PC-9 (cell line): ENCODE data around the gene FUT8. TPM values are rescaled to one million over a fixed set of nuclear protein-coding genes. Genes with fewer than 3 reads are reported as not detected.

ENCODE experiments used
- BruUV-seq: library from RNA; stranded (reverse); fragments of 400-500 nt; replicated peaks from 2 replicates; lab custom pipeline; 2021; lab: Mats Ljungman, UMichigan
- CTCF ChIA-PET: fragments of 300-600 bp; sonication (Branson Sonifier 250); formaldehyde crosslinking; loops from one replicate; lab custom pipeline; 2022; ENCODE audit warnings: antibody characterized with exemption; lab: Charles Lee
- POLR2A ChIA-PET: fragments of 300-600 bp; sonication (Branson Sonifier 250); formaldehyde crosslinking; loops from one replicate; lab custom pipeline; 2022; ENCODE audit warnings: antibody characterized with exemption; ENCODE audit not compliant: unreplicated experiment; lab: Charles Lee
- DNase-seq, 2 experiments: peaks; one replicate each; pipeline versions ENCODE4 v3.0.0 to v3.0.0-alpha.2; 2015 to 2022; ENCODE audit warnings: mixed read lengths in 1 of 2
- H2AFZ ChIP-seq: fragments of 200-600 bp; sonication (generic); 2 replicates; pipeline ENCODE4 v1.8.1; 2017; ENCODE audit warnings: antibody characterized with exemption
- H3F3A ChIP-seq: fragments of 200-600 bp; sonication (generic); 2 replicates; pipeline ENCODE4 v1.8.1; 2017; ENCODE audit warnings: antibody characterized with exemption, mild to moderate bottlenecking, low read depth; ENCODE audit not compliant: insufficient read depth
- H3K27ac ChIP-seq: fragments of 200-600 bp; sonication (generic); 2 replicates; pipeline ENCODE4 v1.6.1; 2016; ENCODE audit warnings: mixed run types
- H3K27me3 ChIP-seq: fragments of 200-600 bp; sonication (generic); 2 replicates; pipeline ENCODE4 v1.6.1; 2016; ENCODE audit warnings: low read depth, mixed run types; ENCODE audit not compliant: insufficient read depth
- H3K36me3 ChIP-seq: fragments of 200-600 bp; sonication (generic); 2 replicates; pipeline ENCODE4 v1.6.1; 2016; ENCODE audit warnings: low read depth, mixed run types
- H3K4me1 ChIP-seq: fragments of 200-600 bp; sonication (generic); replicated peaks from 2 replicates; pipeline ENCODE4 v1.6.1; 2016; ENCODE audit warnings: mixed run types; ENCODE audit not compliant: insufficient read depth
- H3K4me2 ChIP-seq: fragments of 200-600 bp; sonication (generic); 2 replicates; pipeline ENCODE4 v1.6.1; 2017; ENCODE audit warnings: mixed run types
- H3K4me3 ChIP-seq: fragments of 200-600 bp; sonication (generic); 2 replicates; pipeline ENCODE4 v1.6.1; 2016; ENCODE audit warnings: mixed run types
- H3K79me2 ChIP-seq: fragments of 200-600 bp; sonication (generic); 2 replicates; pipeline ENCODE4 v1.6.1; 2017; ENCODE audit warnings: low read depth, mixed run types
- H3K9me2 ChIP-seq: fragments of 200-600 bp; sonication (generic); 2 replicates; pipeline ENCODE4 v1.8.1; 2017; ENCODE audit warnings: mild to moderate bottlenecking; ENCODE audit not compliant: insufficient read depth
- H3K9me3 ChIP-seq: fragments of 200-600 bp; sonication (generic); 2 replicates; pipeline ENCODE4 v1.8.1; 2016; ENCODE audit warnings: low read depth; ENCODE audit not compliant: insufficient read depth
- H4K20me1 ChIP-seq: fragments of 200-600 bp; sonication (generic); 2 replicates; pipeline ENCODE4 v1.8.1; 2017; ENCODE audit not compliant: insufficient read depth
- CTCF ChIP-seq: fragments of 200-600 bp; sonication (generic); conservative IDR thresholded peaks from 2 replicates; pipeline ENCODE4 v1.6.1; 2017; ENCODE audit warnings: mixed run types, antibody characterized with exemption, mild to moderate bottlenecking, moderate library complexity
- EZH2 ChIP-seq: fragments of 200-600 bp; sonication (generic); IDR thresholded peaks from 2 replicates; pipeline ENCODE4 v1.8.0; 2017; ENCODE audit warnings: antibody characterized with exemption, low read depth
- intact Hi-C: fragments of 100-400 bp; cut with micrococcal nuclease; formaldehyde crosslinking; loops from one replicate; pipeline ENCODE4 v1.10.0; 2022; ENCODE audit not compliant: unreplicated experiment
- total RNA-seq: library from RNA; stranded (reverse); gene quantifications from 2 replicates; pipeline ENCODE4 v1.2.3, GENCODE V29; 2021

FUT8 gene
- total RNA-seq, 1 experiment from 2014 or later = 134 TPM

GRCh38 chr14:65565948-65566347, 153.4 kb downstream of the FUT8 start:
- Histone ChIP-seq H3F3A (peaks cover 63% of the 10 kb centered on the region), H4K20me1 (peaks cover 13% of the 10 kb centered on the region), H3K9me2 (no peaks in the 10 kb centered on the region), H3K36me3 (peaks cover 28% of the 10 kb centered on the region), H3K4me2 (no peak overlapping the region), H3K4me3 (no peak overlapping the region), H3K79me2 (peaks cover 83% of the 10 kb centered on the region), H3K27me3 (no peaks in the 10 kb centered on the region), H2AFZ (no peak overlapping the region), H3K9me3 (no peaks in the 10 kb centered on the region), H3K27ac (no peak overlapping the region), H3K4me1 (no peaks in the 10 kb centered on the region)
- POLR2A ChIA-PET = no interaction called here
- TF ChIP-seq CTCF = no peak
- TF ChIP-seq EZH2 = no peak
- BruUV-seq = no TSS peak
- DNase-seq = no peak
- intact Hi-C loops = no loop called here
- CTCF ChIA-PET = no interaction called here

GRCh38 chr14:65566820-65567522, 154.4 kb downstream of the FUT8 start:
- Histone ChIP-seq H3K9me3 (no peaks in the 10 kb centered on the region), H3K79me2 (peaks cover 84% of the 10 kb centered on the region), H4K20me1 (peaks cover 6% of the 10 kb centered on the region), H2AFZ (no peak overlapping the region), H3K36me3 (peaks cover 21% of the 10 kb centered on the region), H3F3A (peaks cover 64% of the 10 kb centered on the region), H3K9me2 (no peaks in the 10 kb centered on the region), H3K27ac (peak overlapping the region; percentile 19; the same call in 1 of the 2 replicates), H3K4me3 (no peak overlapping the region), H3K27me3 (no peaks in the 10 kb centered on the region), H3K4me2 (no peak overlapping the region), H3K4me1 (no peaks in the 10 kb centered on the region)
- ChIA-PET CTCF (no interaction called here), POLR2A (no interaction called here)
- TF ChIP-seq CTCF (no peak), EZH2 (no peak)
- intact Hi-C loops = no loop called here
- DNase-seq = no peak
- BruUV-seq = no TSS peak

GRCh38 chr14:65574611-65575010, 162.1 kb downstream of the FUT8 start:
- Histone ChIP-seq H3K4me2 (no peak overlapping the region), H3F3A (peaks cover 58% of the 10 kb centered on the region), H3K9me3 (no peaks in the 10 kb centered on the region), H2AFZ (no peak overlapping the region), H4K20me1 (peaks cover 10% of the 10 kb centered on the region), H3K79me2 (peaks cover 81% of the 10 kb centered on the region), H3K36me3 (peaks cover 4% of the 10 kb centered on the region; the same call in 1 of the 2 replicates), H3K9me2 (no peaks in the 10 kb centered on the region; the same call in 1 of the 2 replicates), H3K4me1 (no peaks in the 10 kb centered on the region), H3K4me3 (no peak overlapping the region), H3K27ac (no peak overlapping the region), H3K27me3 (no peaks in the 10 kb centered on the region)
- no TSS peak for BruUV-seq
- TF ChIP-seq EZH2 = no peak
- TF ChIP-seq CTCF = no peak
- CTCF ChIA-PET = no interaction called here
- POLR2A ChIA-PET = no interaction called here
- intact Hi-C loops = no loop called here
- no peak for DNase-seq
